GM18526 (cell line): ENCODE results near the gene RBM47.

ENCODE experiments used
- POLR2A ChIP-seq: IDR thresholded peaks from 3 replicates; pipeline ENCODE4 v1.6.1; 2011; ENCODE audit not compliant: insufficient read length; ENCODE audit errors: extremely low read depth

Gene RBM47

DNA sequence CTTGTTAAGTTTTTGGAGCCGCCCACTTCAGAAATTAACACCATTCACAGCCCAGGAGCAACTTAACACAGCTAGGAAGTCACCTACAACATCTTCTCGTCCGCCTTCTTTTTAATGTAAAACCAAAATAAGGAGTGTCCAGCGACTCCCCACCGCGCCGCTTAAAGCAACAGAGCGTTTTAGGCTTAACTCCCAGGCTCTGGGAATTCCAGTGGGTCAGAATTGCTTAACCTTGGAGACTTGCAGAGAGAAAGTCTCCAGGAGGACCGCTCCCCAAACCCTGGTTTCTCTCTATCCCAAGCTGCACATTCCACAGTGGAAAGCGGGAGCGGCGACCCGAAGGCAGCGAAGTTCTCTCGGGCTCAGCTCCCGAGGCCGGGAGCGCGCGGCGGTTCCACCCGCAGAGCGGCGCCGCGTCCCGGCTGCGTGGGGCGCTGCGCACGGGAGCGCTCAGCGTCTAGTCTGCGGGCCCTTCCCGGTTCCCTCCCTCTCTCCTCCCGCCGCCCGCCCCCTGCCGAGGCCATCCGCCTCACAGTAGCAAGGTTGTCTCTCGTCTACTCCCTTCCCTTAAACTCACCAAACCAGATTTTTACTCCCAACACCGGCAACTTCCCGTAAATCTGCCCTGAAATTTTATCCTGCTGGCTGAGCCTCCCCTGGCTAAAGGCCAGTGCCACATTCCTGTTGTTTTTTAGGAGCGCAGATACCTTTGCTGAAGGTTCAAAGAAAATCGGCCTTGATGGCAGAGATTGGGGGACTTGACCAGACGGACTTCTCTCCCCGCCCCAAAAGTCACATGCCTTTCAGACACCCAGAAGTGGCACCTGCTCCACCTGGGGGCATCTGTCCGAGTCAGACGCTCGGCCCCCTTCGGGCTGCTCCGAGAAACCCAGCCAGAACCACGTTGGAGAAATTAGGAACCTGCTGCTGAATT, at the start of gene RBM47:
TSS of gene RBM47 (minus strand) at position 464 of the 934 bp plus-strand sequence. CDS start 190,971 bp downstream, outside the sequence.
- peak; percentile 65 for TF ChIP-seq POLR2A

DNA sequence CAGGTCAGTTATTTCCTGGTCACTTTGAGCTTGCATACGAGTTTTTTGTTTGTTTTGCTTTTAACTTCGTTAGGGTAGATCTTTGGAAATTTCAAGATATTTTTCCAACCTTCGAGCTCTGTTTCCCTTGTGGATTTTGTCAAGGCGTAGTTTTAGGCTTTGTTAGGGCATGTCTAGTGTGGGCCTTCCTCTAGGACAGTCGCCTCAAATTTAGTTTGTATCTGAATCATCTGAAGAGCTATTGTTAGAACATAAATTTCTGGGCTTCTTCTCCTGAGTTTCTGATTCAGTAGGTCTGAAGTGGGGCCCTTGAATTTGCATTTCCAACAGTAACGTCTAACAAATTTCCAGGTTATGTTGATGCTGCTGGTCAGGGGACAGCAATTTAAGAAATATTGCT, 48.8 kb upstream of the RBM47 start:
- TF ChIP-seq POLR2A, result no peak

DNA sequence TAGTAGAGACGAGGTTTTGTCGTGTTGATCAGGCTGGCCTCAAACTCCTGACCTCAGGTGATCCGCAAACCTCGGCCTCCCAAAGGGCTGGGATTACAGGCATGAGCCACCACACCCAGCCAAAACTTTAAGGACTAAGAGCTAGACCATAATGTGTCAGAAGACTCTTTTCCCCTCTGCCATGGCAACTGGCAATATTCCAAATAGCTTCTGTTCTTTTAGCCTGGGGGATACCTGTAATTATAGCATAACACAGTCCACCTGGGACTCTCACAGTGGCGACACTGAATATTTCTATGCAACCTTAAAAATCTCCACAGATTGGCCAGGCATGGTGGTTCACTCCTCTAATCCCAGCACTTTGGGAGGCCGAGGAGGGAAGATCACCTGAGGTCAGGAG, 45.5 kb upstream of the RBM47 start:
- TF ChIP-seq POLR2A, result no peak

DNA sequence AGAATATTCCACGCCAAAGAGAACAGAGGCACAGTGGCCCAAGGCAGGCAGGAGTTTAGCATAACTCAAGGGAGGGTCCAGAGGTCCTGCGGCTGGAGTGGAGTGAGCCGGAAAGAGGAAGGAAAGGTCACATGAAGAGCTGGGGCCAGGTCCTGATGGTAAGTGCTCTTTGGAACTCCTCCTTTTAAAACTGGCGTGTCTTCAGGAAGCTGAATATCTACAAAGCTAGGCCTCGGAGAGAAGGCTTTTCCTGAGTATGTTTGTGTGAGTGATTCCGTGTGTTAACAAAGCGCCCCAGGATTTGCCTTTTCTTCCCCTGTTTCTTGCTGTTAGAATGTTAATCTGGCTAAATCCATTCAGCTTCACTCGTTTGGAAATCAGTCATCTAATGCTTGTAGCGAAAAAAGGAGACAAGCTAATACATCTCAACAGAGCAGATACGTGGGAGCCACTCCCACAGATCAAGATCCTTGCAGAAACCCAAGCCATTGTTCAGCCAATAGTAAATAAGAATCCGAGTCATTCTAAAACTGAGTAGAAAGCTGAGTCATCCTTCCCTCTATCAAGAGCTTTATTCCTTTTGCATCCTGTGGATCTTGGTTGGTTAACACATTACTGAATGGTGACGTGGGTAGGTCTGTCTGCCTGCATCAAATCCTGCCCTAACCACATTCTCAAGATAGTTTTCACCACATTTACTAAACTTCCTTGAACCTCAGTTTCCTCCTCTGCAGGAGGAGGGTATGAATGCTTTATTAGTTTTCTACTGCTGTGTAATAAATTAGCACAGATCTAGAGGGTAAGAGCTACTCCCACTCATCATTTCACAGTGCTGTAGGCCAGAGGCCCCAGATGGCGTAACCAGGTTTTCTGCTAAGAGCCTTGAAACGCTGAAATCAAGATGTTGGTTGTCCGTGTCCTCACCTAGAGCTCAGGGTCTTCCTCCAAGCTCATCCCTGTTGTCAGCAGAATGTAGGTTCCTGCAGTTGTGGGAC, 43.2 kb upstream of the RBM47 start:
- no peak for TF ChIP-seq POLR2A

DNA sequence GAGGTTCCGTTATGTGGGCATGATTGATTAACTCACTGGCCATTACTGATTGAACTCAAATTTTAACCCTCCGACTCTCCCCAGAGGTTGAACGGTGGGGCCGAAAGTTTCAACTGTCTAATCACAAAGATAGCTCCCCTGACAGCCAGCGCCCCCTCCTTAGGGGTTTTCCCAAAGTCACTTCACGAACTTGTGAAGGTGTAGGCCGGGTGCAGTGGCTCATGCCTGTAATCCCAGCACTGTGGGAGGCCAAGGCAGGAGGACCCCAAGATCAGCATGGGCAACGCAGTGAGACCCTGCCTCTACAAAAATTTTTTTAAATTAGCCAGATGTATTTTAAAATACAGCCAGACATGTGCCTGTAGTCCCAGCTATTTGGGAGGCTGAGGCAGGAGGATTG, 39.8 kb upstream of the RBM47 start:
- no peak for TF ChIP-seq POLR2A

DNA sequence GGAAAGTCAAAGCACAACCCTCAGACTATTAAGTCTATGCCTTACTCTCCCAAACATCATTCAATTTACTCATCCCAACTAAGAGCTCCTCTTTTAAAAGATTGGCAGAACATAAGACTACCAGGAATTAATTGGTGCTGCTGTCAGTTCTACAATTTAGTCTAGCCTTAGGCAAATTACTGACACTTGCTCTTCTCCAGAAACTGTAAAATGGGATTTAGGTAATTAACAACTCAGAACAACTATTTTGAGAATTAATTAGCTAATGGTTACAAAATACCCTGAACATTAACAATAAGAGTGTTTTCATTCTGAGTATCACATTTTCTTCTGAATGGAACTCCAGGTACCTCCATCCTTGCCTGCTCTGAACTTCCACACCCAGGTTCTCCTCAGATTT, 36.2 kb upstream of the RBM47 start:
- no peak for TF ChIP-seq POLR2A

DNA sequence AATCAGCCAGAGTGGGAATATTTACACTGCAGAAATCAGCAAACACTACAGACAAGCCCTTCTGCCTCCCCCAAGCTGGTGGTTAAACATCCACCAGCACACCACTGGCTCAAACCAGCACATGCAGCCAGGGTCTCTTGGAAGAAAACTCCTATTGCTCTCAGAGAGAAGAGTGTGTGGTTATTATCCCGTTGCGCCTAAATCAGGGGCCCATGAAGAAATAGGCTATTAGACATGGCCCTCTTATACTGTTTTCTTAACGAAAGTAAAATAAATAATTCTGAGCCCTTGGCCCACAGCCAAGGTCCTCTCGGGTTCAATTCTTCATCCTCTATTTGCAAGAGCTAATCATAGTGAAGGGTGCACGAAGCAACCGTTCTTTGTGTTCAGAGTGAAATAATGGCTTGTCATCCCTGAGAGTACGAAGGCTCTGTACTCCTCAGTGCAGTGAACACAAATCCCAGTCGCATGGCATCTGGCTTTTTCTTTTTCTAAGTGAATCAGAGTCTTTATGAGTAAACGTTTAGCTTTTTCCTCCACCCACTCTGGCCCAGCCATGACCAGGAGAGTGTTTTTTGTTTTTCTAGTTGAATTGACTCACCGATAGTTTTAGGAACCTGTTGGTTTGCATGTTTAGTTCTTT, 33.4 kb upstream of the RBM47 start:
- no peak for TF ChIP-seq POLR2A

DNA sequence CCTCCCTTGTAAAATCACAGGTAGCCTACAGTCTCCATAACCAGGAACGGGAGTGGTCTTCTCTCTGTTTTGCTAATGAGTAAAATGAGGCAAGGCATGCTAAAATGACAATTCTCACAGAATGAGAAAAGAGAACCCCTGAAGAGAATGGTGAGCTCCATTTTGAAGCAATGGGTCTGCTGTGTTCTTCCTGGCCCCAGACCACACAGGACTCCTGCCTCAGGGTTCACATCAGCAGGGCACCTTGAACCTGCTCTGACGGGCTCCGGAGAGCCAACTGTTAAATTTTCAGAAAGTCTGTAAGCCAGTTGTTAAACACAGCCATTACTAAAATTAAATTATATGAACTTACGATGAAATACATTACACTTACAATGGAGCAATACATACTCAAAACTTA, 32.1 kb upstream of the RBM47 start:
- no peak for TF ChIP-seq POLR2A

DNA sequence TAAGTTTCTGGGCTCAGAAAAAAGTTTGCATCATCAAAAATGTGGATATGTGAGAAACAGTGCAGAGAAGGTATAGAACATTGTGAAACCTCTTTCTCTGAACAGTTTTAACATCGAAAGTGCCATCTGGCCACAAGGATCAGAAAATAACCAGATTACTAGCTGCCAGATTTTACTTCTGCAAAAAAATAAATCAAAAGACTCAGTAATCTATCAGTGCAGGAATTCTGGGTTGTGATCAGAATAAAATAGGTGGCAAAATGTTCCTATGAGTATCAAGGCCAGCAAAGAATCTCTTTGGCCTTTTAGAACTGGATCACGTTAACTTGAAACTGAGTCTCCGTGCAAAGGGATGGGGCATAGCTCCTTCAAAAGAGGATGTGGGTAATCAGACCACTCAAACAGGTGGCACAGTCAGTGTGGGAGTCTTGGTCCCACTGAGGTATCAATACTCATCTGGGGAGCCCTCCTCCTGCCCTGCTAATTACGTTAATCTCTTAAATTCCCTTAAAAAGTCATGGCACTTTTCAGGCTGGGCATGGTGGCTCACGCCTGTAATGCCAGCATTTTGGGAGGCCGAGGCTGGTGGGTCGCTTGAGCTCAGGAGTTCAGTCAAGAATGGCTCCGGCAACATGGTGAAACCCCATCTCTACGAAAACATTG, 26.7 kb upstream of the RBM47 start:
- TF ChIP-seq POLR2A, result peak; percentile 35

DNA sequence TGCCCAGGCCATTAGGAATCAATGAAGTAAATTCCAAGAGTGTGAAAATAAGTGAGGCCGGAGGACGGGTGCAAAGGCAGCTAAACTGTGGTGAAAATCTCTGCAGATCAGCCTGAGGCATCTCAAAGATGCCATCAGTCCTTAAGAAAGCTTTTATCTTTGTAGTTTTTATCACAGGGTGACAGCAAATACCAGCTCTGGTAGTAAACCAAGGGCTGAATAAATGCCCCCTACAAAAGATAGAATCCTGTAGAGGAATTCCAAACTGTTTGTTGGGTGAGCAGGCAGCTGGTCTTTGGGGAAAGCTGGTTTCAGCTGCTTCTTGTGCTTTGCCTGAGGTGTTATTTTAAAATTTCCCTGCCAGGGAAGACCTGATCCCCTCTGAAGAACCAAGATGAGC, 21.6 kb upstream of the RBM47 start:
- no peak for TF ChIP-seq POLR2A

DNA sequence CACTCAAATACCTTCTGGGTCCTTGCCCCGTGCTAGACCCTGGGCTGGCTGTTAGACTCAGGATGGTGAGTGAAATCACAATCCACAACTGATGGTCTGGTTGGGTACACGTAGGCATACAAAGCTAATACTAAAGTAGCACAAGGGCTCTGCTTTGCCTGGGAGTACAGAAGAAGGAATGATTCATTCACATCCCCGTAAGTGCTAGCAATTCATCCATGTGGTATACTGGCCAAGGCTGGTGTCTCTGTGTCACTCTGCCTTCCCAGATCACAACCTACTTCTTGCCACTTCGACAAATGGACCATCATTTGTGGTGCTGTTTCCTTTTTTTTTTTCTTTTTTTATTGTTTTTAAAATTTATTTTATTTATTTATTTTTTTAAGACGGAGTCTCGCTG, 19.7 kb upstream of the RBM47 start:
- TF ChIP-seq POLR2A, result no peak

DNA sequence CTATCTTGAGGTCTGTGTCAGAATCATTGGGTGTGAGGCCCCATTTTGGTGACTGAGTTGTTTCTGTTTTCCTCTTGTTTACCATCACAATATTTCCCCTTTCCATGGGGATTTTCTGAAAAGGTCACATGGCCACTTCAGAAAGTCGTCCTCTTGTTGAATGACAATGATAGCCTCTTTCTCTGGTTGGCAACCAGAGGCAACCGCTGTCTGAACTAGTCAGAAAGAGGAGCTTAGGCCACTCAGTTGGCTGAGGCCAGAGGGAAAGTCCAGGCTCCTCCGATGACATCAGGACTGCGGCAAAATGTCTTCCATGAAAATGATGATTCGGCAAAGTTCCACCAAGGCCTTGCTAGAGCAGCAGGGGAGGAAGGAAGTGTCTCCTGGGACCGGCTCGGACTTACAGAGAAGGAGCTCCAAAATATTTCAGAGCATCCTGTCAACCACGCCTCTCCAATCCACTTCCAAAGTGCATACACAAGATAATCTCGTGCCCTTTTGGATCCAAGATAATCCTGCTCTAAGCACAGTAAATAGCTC, 19.1 kb upstream of the RBM47 start:
- TF ChIP-seq POLR2A, result no peak

DNA sequence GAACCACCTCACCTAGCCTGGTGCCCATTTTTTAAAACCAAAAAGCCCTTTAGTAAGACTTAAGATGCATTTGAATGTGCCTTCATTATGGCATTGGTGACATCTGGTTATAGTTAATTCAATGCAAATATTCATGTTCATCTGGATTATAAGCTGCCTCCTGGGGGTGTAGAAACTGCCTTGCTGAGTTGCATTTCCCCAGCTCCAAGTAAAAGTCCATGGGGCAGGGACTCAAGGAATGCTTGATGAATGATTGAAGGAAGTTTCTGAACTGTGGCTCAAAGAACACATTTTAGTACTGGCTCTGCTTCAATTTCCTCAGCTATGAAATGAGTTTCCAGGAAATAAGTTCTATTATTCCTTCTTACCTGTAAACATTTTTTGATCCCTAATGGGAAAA, 18.5 kb upstream of the RBM47 start:
- no peak for TF ChIP-seq POLR2A

DNA sequence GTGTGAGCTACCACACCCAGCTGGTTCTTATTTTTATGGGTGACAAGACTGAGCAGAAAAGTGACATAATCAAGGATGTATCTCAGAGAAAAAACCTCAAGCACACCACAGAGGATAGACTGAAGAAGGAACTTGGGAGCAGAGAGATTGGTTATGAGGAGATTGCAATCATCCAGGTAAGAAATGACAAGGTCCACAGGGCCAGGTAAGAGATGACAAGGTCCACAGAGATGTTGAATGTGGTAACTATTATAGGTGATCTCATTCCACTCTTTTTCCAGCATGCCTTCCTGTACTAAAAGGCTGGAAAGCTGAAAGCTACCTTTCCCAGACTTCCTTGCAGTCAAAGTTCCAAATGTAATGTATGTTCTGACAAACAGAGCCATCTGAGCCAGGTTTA, 15.9 kb upstream of the RBM47 start:
- TF ChIP-seq POLR2A, result no peak
